GM21390 (cell line): ENCODE data around the gene PUM2.

Experiments
- ATAC-seq: cut with Tn5 transposase; IDR thresholded peaks from one replicate; pipeline ENCODE4 v1.9.1; 2021; ENCODE audit not compliant: unreplicated experiment

PUM2 gene

DNA sequence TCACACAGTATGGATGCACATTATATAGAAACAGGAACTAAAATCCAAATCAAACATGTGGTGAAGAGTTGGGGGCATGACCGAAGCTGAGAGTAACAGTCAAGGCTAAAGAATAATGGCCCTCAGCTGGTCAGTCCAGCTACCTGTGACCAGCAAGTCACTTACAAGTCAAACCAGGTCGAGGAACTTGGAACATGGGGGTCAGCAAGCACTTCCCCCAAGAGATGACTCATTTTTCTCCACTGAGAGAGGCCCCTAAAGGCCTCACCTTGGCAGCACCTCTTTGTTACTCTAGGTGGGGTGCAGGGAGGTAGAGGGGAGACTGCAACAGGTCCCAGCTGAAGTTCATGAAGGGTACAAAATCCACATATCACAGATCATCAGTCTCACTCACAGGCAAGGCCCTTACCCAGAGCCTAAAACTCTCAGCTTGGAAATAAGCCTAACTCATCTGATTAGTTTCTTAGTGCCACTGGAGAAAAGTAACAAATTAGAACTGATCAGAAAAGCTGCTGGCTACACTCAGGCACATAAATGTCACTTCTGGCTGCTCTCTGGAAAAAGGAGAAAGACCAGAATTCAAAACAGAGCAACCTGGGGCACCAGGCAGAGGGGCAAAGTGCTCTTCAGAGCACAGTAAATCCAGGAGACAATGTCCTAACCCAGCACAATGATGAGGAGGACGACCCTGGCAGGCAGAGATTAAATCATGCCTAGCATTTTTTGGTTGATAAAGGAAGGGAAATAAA lies 129.7 kb downstream of the PUM2 start:
- no peak for ATAC-seq

DNA sequence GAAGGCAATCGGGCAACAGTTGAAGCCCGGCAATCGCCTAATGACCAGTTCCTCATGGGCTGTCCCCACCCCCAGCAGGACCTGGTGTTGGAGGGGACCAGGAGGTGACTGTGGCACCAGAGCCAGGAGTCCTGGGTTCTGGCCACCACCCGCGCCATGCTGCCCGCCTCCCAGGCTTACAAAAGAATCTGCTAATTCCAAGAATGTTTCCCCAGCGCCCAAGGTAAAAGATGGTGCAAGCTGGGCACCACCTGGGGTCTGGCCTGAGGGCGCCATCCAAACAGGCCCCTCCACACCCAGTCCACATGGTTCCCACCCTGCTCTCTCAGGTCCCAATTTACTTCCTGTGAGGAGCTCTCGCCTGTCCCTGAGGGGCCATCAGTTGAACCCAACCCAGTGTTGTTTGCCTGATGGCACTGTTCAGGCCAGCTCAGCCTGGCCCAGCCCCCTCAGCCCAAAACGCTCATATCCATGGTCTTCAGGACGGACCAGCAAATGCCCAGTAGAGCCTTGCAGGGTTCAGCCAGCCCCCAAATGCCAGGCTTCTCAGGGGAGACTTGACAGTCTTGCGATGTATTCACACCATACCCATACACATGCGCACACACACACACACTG lies 130.8 kb downstream of the PUM2 start:
- ATAC-seq = no peak

DNA sequence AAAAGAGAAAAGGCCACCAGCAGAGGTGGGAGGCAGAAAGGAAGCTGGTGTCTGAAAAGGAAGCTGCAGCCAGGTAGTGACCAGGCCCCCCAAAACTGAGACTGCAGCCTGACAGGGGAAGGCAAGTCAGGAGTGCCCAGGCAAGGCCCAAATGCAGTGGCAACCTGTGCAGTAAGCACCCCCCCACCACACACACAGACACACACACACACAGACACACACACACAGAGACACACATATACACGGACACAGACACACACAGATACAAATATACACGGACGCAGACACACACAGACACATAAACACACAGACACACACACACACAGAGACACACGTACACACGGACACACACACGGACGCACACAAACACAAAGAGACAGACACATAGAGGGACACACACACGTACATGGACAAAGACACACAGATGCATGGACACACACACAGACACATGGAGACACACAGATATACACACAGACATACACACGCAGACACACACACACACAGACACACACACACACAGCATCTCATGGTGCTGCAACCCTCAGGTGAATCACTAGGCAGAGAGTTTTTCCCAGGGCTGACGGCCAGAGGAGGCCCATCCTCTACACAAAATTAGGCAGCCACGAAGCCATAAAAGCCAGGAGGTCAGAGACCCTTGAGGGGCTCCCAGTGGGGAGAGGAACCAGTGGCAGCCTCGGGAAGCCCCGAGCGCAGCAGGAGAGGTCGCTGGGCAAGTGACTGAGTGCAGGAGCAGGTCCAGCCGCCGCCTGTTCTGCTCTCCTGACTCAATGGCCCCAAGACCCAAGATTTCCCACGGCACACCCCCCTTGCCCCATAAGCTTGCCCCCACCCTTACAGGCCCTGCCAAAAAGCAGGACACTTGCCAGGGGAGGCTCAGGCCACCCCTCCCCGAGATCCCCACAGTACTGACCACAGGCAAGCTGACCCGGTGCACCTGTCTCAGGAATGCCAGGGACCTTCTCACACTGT lies 132.0 kb downstream of the PUM2 start:
- ATAC-seq = no peak

DNA sequence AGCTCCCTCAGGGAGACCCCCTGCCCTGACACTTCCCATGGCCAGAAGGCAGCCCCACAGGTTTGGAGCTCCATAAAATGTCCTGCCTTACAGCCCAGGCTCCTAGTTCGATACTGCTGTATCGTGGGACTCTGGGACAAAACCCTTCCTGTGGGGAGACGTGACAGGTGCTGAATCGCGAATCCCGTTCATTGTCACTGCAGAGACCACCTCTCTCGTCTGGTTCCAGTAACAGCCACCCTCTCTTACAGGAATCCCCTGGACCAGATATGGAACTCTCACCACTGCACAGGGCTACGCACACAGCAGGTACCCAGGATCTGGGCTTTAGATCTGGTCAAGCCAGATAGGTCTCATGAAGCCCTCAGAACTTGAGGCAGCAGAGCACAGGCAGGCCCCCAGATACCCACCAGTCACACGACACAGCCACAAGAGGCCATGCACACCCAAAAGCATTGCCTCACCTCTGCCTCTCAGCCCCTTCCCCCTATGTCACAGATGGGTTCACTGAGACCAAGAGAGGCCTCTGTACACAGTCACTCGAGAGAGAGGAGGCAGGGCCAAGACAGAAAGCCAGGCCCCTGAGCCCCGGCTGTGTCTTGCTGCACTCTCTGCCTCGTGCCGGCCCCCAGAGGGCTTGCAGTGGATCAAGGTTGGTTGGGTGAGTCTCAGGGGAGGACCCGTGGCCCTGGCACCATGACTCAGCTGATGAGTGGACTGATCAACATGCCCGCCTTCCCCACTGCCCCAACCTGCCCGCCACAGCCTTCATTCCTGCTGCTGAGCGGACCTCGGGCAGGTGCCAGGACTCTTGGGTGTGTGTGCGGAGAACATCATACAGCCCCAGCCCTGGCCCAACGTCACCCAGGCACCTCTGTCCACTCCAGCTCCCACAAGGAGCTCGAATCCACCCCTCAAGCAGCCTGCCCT lies 133.3 kb downstream of the PUM2 start:
- no peak for ATAC-seq

DNA sequence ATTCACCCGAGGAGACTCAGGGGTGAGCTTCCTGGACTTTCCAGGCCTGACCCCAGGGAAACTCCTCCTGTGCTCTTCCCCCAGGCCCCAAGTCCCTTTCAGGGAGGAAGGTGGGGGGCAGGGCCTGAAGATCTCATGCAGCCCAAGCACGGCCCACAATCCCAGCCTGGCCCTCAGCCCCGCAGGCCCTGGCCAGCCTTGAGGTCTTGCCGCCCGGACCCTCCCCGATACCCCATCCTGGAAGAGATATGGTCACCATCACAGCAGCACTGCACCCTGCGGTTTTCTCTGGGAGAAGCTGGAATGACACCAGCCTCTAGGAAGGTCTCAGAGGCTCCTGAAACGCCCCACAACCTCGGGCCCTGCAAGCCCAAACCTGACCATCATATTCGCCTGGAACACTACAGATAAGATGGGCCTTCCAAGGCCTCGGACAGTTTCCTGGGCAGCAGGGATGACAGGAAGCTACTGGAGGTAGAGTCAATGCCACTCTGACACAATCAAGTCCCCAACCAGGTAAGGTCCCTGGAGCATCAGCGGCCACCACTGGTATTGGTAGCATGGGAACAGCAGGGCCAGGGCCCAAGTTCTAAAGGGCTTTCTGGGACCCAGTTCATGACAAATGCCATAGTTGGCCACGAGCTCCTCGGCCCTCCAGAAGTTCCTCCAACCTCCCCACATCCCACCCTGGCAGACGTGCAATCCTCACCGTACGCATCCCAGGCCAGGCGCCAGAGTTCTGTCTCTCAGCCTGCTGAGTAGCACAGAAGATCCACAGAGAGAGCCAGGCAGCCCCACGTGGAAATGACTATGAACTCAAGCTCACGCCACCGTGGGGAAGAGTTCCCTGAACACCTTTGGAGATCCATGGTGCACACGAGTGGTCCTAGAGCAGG lies 134.3 kb downstream of the PUM2 start:
- ATAC-seq = no peak

DNA sequence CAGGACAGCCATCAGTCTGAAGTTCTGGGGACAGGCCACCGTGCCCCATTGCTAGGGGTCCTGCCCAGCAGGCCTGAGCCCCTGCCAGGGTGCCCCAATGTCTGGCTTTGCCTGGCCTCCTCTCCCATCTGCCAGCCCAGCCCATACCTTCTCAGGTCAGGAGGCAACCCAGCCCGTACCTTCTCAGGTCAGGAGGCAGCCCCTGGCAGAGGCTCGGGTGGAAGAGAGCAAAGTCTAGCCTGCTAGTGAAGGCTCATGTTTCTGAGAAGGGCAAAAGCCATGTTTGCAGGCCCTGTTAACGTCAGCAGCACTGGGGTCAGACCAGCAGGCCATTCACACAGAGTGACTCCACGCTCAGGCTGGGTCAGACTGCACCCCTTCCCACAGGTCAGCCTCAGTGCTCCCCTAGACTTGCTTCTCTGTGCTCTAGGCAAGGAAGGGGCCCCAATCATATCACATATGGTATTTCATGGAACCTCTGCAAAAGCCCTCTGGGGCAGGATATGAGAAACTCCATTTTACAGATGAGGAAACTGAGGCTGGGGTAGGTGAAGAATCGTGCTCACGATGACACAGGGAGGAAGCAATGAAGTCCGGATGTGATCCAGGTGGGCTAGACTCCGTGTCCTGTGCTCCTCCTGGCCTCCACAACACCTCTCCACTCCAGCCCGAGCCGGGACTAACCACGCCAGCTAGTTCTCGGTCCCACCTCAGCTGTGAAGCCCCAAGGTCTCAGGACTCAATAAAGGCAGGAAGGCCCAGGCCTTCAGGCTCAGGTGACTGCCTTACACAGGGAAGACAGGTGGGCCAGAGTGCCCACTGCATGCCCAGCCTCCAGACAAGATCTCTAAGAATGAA lies 135.2 kb downstream of the PUM2 start:
- no peak for ATAC-seq

DNA sequence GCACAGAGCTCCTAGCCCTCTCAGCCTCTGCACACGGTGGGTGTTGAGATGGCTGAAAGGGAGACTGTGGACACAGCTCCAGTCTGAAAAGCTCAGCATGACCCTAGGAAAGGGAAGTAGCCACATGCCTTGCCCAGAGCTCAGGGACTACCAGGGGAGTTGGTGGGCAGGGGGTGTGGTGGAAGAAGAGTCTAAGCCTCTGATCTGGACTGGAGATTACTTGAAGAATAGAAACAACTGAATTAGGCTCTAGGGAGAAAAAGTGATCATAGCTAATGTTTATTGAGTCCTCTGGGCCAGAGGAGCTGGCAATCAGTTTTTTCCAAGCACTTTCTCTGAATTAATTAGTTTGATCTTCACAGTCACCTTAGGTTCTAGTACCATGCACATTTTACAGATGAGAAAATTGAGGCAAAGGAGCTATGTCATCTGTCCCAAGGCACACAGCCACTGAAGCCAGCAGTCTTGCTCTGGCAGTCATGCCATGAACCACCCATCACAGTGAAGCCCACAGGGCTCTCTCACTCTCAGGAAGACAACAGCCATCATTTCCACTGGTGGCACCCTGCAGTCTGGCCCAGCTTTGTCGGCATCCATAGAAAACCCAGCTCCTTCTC lies 136.0 kb downstream of the PUM2 start:
- no peak for ATAC-seq

DNA sequence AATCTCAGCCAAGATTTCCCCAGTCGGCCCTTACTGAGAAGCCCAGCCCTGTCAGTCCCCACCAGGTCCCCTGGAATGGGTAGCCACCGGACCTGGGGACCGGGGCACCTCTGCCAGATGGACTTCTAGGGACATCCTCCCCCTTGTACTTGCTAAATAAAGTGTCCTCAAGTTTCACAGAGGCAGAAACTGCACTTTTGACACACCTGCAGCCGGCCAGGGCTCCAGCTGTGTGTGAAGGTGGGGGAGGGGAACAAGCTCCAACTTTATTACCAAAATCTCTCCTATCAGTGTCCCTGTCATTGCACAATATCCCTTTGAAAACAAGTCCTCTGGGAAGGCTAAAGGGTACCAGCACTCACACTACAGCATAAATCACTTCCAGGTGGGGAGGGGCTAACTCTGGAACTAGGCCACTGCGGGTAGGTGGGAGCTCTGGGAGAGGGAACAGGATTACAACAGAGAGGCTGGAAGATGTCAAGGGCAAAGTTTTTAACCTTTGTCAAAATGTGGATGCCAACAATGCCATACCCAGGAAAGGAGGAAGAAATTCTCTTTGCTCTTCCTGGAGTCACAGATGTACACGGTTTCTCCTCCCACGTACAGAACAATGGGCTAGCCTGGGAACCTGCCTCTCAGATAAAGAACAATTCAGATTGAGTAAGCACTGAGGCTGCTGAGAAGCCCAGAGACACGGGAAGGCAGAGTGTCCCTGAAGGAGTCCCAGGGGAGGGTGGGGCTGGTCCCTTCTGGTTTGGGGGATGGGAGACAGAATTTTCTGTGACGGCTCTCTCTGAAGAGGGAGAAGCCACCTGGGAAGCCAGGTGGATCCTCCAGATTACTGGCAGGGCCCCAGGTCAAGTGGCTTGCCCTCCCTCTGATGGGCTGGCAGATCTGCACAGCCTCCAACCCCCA lies 136.7 kb downstream of the PUM2 start:
- ATAC-seq = no peak

DNA sequence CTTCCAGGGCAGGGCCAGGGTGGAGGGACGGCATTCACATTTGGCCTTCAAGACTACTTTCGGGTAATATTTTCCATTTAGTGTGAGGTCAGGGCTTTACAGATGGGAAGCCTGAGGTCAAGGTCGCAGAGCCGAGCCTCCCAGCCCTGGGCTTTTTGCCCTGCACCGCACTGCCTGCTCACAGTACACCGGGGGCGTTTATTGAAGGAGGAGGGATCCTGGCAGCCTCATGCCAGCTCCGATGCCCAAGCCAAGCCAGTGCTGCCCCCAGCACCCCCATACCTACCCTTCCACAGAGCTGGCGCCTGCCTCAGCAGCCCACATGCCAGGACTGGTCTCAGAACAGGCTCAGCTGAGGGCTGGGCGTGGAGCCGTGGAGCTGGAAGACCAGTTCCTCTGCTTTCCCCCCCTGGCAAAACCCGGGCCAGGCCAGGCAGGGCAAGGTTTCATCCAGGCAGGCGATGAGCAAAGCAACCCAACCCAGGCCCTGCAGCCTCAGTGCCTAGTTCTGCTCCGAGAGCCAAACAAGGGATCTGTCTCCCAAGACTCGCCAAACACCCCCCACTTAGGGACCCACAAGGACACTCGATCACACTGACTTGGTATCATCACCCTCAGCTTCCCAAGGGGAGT lies 137.7 kb downstream of the PUM2 start:
- no peak for ATAC-seq

DNA sequence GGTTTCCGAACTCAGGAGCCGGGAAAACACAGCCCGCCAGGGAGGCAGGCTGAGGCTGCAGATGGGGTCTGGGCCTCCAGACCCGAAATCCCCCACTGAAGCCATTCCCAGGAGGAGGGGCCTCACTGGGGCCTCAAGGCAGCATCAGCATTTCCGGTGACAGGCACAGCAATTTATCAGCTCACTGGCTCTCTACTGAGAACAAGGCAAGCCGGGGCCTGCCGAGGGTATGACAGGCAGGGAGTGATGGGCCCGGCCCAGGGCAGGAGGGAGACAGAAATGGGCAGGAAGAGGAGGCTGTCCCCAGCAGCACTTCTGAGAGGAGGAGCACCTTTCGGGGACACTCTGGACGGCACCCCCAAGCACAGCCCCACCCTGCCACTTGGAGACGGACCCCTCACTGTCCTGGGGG lies 138.2 kb downstream of the PUM2 start:
- ATAC-seq = peak; percentile 33

DNA sequence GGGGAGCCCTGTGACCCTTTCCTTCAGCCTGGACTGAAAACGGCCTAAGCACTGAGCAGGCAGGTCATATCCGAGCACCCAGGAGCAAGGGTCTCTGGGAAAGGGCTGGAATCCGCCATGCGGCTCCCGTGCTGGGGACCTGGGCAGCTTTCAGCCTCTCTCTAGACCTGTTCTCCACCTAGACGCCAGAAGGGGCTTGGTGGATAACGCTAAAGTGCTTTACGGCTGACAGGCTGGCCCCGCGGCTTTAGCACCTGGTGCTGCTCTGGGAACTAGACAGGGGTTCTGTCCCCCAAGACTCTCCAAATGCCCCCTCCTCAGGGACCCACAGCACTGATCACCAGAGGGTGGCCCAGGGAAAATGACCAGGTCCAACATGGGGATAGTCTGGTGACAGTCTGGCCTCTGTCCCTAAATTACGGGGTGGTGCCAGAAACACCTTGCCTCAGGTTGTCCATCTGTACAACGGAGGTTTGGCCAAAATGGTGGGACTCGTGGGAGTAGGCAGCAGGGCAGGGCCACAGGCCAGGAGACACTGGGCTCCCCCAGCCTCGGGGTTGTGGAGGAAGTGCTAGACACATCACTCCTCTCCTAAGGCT lies 138.7 kb downstream of the PUM2 start:
- no peak for ATAC-seq

DNA sequence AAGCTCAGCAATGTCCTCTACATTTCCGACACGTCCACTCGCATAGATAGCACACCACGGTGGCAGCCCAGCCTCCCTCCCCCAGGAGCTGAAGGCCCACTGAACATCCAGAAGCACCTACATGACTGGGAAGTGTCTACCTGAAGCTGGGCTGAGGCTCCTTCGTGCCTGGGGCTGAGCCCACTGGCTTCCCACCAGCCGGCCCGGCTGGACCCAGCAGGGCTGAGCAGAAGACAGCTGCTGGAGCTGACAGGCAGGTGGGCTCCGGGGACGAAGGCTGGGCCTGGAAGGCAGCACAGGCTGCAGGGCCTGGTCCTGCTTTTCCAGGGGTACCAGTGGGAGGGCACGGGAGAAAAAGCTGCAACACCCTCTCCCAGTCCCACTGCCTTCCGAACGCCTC lies 139.2 kb downstream of the PUM2 start:
- ATAC-seq = no peak

DNA sequence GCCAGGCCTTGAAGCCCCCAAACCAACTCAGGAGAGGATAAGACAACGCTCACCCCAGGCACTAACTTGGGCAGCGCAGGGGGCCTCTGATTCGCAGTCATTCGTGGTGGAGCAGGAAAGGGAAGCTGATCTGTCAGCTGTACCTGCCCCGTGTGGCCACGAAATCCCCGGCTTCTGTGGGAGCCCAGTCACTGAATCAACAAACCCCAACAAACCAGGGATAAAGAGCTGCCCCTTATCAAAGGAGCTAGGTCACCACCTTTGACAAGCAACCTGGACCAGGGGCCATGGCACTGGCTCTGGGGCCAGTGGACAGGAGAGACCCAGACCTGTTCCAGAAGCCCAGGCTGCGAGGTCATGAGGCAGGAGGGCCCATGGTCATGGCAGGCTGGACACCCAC lies 140.2 kb downstream of the PUM2 start:
- no peak for ATAC-seq

DNA sequence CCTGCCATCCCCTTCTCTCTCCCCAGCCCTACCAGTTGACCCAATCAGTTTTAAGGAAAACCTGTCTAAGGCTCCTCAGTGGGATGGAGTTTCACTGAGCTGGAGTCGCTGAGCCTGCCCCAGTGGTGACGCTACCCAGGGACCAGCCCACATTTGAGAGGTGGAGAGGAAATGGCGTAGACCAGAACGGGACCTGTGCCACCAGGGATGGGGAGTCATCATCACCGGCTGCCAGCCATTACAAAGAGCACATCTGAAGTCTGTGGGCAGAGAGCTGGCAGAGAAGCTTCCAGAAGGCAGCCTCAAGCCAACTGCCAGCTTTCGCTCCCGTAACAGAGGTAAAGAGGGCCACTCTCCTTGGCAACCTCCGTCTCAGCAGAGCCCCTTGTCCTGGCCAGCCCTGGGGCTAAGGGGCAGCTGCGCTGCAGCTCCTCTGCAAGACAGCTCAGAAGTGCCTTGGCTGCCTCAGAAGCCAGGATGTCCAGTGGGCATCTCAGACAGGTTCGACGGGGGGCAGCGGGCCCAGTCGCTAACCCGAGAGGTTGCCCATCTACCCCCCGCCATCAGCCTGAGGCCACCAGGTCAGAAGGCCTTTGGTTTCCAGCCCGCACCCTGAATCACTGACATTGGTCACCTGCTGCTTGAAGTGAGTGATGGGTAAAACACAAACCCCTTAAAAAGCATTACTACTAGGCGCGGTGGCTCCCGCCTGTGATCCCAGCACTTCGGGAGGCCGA lies 141.1 kb downstream of the PUM2 start:
- no peak for ATAC-seq

DNA sequence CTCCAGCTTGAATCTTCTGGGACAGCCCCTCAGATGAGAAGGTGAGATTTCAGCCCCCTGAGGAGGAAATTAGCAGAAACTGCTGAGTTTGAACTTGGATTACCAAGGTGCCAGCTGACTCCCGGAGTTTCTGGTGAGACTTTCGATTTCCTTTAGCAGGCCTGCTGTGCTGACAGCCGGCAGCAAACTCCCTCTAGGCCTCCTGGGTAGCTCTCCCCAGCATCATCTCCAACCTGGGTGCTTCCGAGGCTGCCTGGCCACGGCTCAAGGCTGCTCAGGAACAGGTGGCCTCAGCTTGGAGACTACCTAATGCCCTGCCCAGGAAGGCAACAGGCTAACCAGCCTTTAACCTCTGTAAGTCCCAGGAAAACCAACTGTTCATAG lies 142.2 kb downstream of the PUM2 start:
- ATAC-seq = no peak

DNA sequence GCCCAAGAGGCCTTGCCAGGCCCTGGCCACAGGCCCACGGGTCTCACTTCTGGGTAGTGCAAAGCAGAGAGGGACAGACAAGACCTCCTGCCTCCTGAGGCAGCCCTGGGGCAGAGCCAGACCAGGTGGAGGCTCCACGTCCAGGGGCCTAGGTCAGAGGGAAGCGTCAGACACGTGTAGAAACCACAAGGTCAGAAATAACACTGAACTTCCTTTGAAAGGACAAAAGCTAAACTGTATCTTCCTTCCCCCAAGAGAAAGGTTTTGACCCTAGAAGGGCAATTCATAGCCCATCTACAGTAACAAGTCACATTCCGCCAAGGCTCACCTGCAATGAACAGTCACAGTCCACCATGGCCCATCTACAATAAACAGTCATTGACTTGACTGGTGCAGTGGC lies 143.6 kb downstream of the PUM2 start:
- ATAC-seq = peak; percentile 54
